HG03060 (cell line): Measurements from ENCODE around the gene TOPAZ1.

Source experiments
- ATAC-seq: cut with Tn5 transposase; IDR thresholded peaks from one replicate; pipeline ENCODE4 v1.9.1; 2021; ENCODE audit warnings: low read depth, moderate number of reproducible peaks; ENCODE audit not compliant: unreplicated experiment

The TOPAZ1 gene

GRCh38 chr3:44241706-44242105 lies at the start of gene TOPAZ1:
TSS of gene TOPAZ1 (plus strand) at chr3:44241886. CDS start at chr3:44242054, 168 bp downstream.
- no peak for ATAC-seq

- ATAC-seq, result no peak
These were observed 43.1 kb upstream of the TOPAZ1 start for GRCh38 chr3:44198284-44199269.

- ATAC-seq, result no peak
These were observed 35.4 kb upstream of the TOPAZ1 start for GRCh38 chr3:44206261-44206660.

- ATAC-seq, result no peak
These were observed 34.6 kb upstream of the TOPAZ1 start for GRCh38 chr3:44206862-44207652.

- ATAC-seq, result no peak
These were observed 33.6 kb upstream of the TOPAZ1 start for GRCh38 chr3:44208086-44208485.

- ATAC-seq, result no peak
These were observed 33.1 kb upstream of the TOPAZ1 start for GRCh38 chr3:44208568-44208967.

GRCh38 chr3:44210967-44211366 lies 30.7 kb upstream of the TOPAZ1 start:
- no peak for ATAC-seq

- no peak for ATAC-seq
These were observed 19.3 kb upstream of the TOPAZ1 start for GRCh38 chr3:44222337-44222736.

- no peak for ATAC-seq
These were observed 18.4 kb upstream of the TOPAZ1 start for GRCh38 chr3:44223299-44223698.

- ATAC-seq, result no peak
These were observed 17.6 kb upstream of the TOPAZ1 start for GRCh38 chr3:44224131-44224530.

- no peak for ATAC-seq
These were observed 15.1 kb upstream of the TOPAZ1 start for GRCh38 chr3:44226573-44226972.

GRCh38 chr3:44227632-44228031 lies 14.1 kb upstream of the TOPAZ1 start:
- no peak for ATAC-seq

- no peak for ATAC-seq
These were observed 12.8 kb upstream of the TOPAZ1 start for GRCh38 chr3:44228900-44229299.

- no peak for ATAC-seq
These were observed 9.3 kb upstream of the TOPAZ1 start for GRCh38 chr3:44232407-44232806.

- no peak for ATAC-seq
These were observed 6.9 kb upstream of the TOPAZ1 start for GRCh38 chr3:44234648-44235268.

- ATAC-seq, result no peak
These were observed 5.8 kb upstream of the TOPAZ1 start for GRCh38 chr3:44235604-44236484.

- ATAC-seq, result no peak
These were observed 5.2 kb upstream of the TOPAZ1 start for GRCh38 chr3:44236485-44236908.

GRCh38 chr3:44237161-44237560 lies 4.5 kb upstream of the TOPAZ1 start:
- no peak for ATAC-seq

GRCh38 chr3:44237665-44238064 lies 4.0 kb upstream of the TOPAZ1 start:
- ATAC-seq, result no peak

- ATAC-seq, result no peak
These were observed 2.8 kb upstream of the TOPAZ1 start for GRCh38 chr3:44238889-44239288.
